HCT116 (cell line): ENCODE measurements around the gene MKNK1. TPM values are rescaled to one million over a fixed set of nuclear protein-coding genes. Genes with fewer than 3 reads are reported as not detected.

Source experiments
- ATAC-seq: fragments of 200-7000 bp; cut with Tn5 transposase; 2 replicates; pipeline ENCODE4 v1.9.1; 2020; ENCODE audit warnings: mild to moderate bottlenecking, moderate library complexity
- BruUV-seq: library from RNA; stranded (reverse); fragments of 400-500 nt; replicated peaks from 2 replicates; lab custom pipeline; 2021; lab: Mats Ljungman, UMichigan
- CTCF ChIA-PET: fragments of 300-600 bp; sonication (Branson Sonifier 250); formaldehyde crosslinking; loops from one replicate; lab custom pipeline; 2021; ENCODE audit warnings: antibody characterized with exemption; lab: Charles Lee
- POLR2A ChIA-PET: fragments of 300-600, 350-600 bp; sonication (Branson Sonifier 250); formaldehyde crosslinking; loops from one replicate; lab custom pipeline; 2021; ENCODE audit warnings: antibody characterized with exemption; lab: Charles Lee
- RAD21 ChIA-PET, 2 experiments: fragments of 300-600 bp; sonication (Branson Sonifier 250); formaldehyde crosslinking; loops; one replicate each; lab custom pipeline; 2023; ENCODE audit warnings: low total read pairs in 2 of 2; ENCODE audit not compliant: uncharacterized antibody in 2 of 2, unreplicated experiment in 2 of 2, low non-redundant PET in 1 of 2; lab: Charles Lee
- DNase-seq: peaks from one replicate; pipeline ENCODE4 v3.0.0-alpha.2; 2010; ENCODE audit warnings: low read depth, low spot score
- H2AFZ ChIP-seq: fragments of 200-600 bp; shearing (Covaris generic), sonication (generic); 2 replicates; pipeline ENCODE4 v1.6.1; 2017; ENCODE audit warnings: low read depth, mixed run types, mixed read lengths, antibody characterized with exemption, low read length; ENCODE audit not compliant: poor library complexity, severe bottlenecking
- H3K27ac ChIP-seq: 2 replicates; pipeline ENCODE4 v1.5.1; 2012; ENCODE audit warnings: low read depth, low read length
- H3K27me3 ChIP-seq: fragments of 200-600 bp; sonication (generic); 2 replicates; pipeline ENCODE4 v1.6.1; 2016; ENCODE audit warnings: mixed run types, low read length, mixed read lengths; ENCODE audit not compliant: insufficient read depth
- H3K36me3 ChIP-seq, 2 experiments: fragments of 200-500 bp in 1 of 2; fragments of 200-600 bp in 1 of 2; sonication (Bioruptor generic) in 1 of 2; sonication (generic) in 1 of 2; 2 replicates each; pipeline versions ENCODE4 v1.5.1 to v1.6.1; 2014 to 2016; ENCODE audit warnings: low read length in 2 of 2, inconsistent platforms in 1 of 2, mixed read lengths in 1 of 2, mixed run types in 1 of 2; ENCODE audit not compliant: insufficient read depth in 2 of 2, control insufficient read depth in 1 of 2
- H3K4me1 ChIP-seq, 2 experiments: fragments of 200-600 bp in 1 of 2; sonication (generic) in 1 of 2; 2 replicates each; pipeline versions ENCODE4 v1.5.1 to v1.6.1; 2012 to 2017; ENCODE audit warnings: low read length in 2 of 2, inconsistent platforms in 1 of 2, mild to moderate bottlenecking in 1 of 2, mixed read lengths in 1 of 2, mixed run types in 1 of 2, moderate library complexity in 1 of 2; ENCODE audit not compliant: insufficient read depth in 2 of 2, control insufficient read depth in 1 of 2
- H3K4me2 ChIP-seq: fragments of 200-600 bp; sonication (generic); 2 replicates; pipeline ENCODE4 v1.6.1; 2017; ENCODE audit warnings: mixed run types, low read length, mixed read lengths
- H3K4me3 ChIP-seq, 2 experiments: fragments of 200-600 bp in 1 of 2; sonication (generic) in 1 of 2; replicated peaks in 1 of 2; 2 replicates each; pipeline ENCODE4 v1.5.1; 2011 to 2016; ENCODE audit warnings: low read length in 2 of 2, control low read depth in 1 of 2, low read depth in 1 of 2, mild to moderate bottlenecking in 1 of 2, mixed read lengths in 1 of 2, mixed run types in 1 of 2
- H3K79me2 ChIP-seq: fragments of 200-600 bp; sonication (generic); 2 replicates; pipeline ENCODE4 v1.6.1; 2017; ENCODE audit warnings: mild to moderate bottlenecking, mixed run types, low read length, moderate library complexity, mixed read lengths; ENCODE audit not compliant: insufficient read depth
- H3K9ac ChIP-seq: fragments of 200-600 bp; sonication (generic); 2 replicates; pipeline ENCODE4 v1.6.1; 2016; ENCODE audit warnings: low read length, mixed read lengths
- H3K9me2 ChIP-seq: fragments of 200-600 bp; sonication (generic), shearing (Covaris generic); 2 replicates; pipeline ENCODE4 v1.6.1; 2017; ENCODE audit warnings: mixed run types, mild to moderate bottlenecking, moderate library complexity; ENCODE audit not compliant: insufficient read depth
- H3K9me3 ChIP-seq, 2 experiments: fragments of 200-500 bp in 1 of 2; fragments of 200-600 bp in 1 of 2; sonication (Bioruptor generic) in 1 of 2; sonication (generic) in 1 of 2; 2 replicates each; pipeline ENCODE4 v1.6.1; 2014 to 2017; ENCODE audit warnings: low read length in 2 of 2, mixed read lengths in 2 of 2, inconsistent platforms in 1 of 2, low read depth in 1 of 2, mild to moderate bottlenecking in 1 of 2, mixed run types in 1 of 2, moderate library complexity in 1 of 2; ENCODE audit not compliant: control insufficient read depth in 1 of 2, insufficient read depth in 1 of 2
- H4K20me1 ChIP-seq: fragments of 200-600 bp; sonication (generic), shearing (Covaris generic); 2 replicates; pipeline ENCODE4 v1.6.1; 2017; ENCODE audit warnings: mixed run types, mild to moderate bottlenecking, moderate library complexity; ENCODE audit not compliant: insufficient read depth
- ATF3 ChIP-seq: IDR thresholded peaks from 2 replicates; pipeline ENCODE4 v1.6.1; 2012
- CEBPB ChIP-seq: IDR thresholded peaks from 2 replicates; pipeline ENCODE4 v1.6.1; 2012; ENCODE audit warnings: low read depth
- ELF1 ChIP-seq: IDR thresholded peaks from 2 replicates; pipeline ENCODE4 v1.6.1; 2012; ENCODE audit warnings: low read depth, borderline replicate concordance
- EZH2 ChIP-seq: fragments of 200-600 bp; sonication (generic); IDR thresholded peaks from 2 replicates; pipeline ENCODE4 v1.6.1; 2017; ENCODE audit warnings: antibody characterized with exemption, mixed run types
- JUND ChIP-seq: IDR thresholded peaks from 2 replicates; pipeline ENCODE4 v1.6.1; 2012
- MAX ChIP-seq: IDR thresholded peaks from 2 replicates; pipeline ENCODE4 v1.6.1; 2012
- POLR2A ChIP-seq: IDR thresholded peaks from 2 replicates; pipeline ENCODE4 v1.7.0; 2011; ENCODE audit warnings: borderline replicate concordance; ENCODE audit not compliant: insufficient read depth, insufficient read length; ENCODE audit errors: extremely low read depth
- POLR2AphosphoS5 ChIP-seq: IDR thresholded peaks from 2 replicates; pipeline ENCODE4 v1.6.1; 2011; ENCODE audit warnings: mild to moderate bottlenecking, low read depth, low read length, moderate library complexity
- REST ChIP-seq: IDR thresholded peaks from 2 replicates; pipeline ENCODE4 v1.6.1; 2012; ENCODE audit warnings: low read depth
- SP1 ChIP-seq: IDR thresholded peaks from 2 replicates; pipeline ENCODE4 v1.6.1; 2012; ENCODE audit warnings: low read depth
- SRF ChIP-seq: IDR thresholded peaks from 2 replicates; pipeline ENCODE4 v1.6.1; 2012; ENCODE audit warnings: low read depth
- ZFX ChIP-seq: fragments of 450-650 bp; IDR thresholded peaks from 2 replicates; pipeline ENCODE4 v1.6.1; 2017
- ZNF274 ChIP-seq: fragments of 200-500 bp; sonication (Bioruptor generic); IDR thresholded peaks from 2 replicates; pipeline ENCODE4 v1.6.1; 2014; ENCODE audit warnings: mild to moderate bottlenecking, low read depth, low read length, inconsistent platforms
- intact Hi-C: fragments of 100-400 bp; cut with micrococcal nuclease; formaldehyde crosslinking; loops from 2 replicates; pipeline ENCODE4 v1.10.0; 2022
- total RNA-seq: library from RNA; stranded (reverse); gene quantifications from one replicate; pipeline ENCODE4 v1.2.1, GENCODE V29; 2021; ENCODE audit not compliant: unreplicated experiment

Gene MKNK1
- total RNA-seq, 1 experiment from 2014 or later, result 30.9 TPM

GRCh38 chr1:46532095-46532494, 72.0 kb downstream of the MKNK1 start:
- no peak for DNase-seq
- Histone ChIP-seq H3K27me3 (no peaks in the 10 kb centered on the region), H3K36me3 (no peaks in the 10 kb centered on the region), H4K20me1 (no peaks in the 10 kb centered on the region), H3K4me1 (peaks cover 2 to 13% of the 10 kb centered on the region in 2 experiments; a peak in 3 of 4 replicates), H3K4me3 (no peak overlapping the region), H3K27ac (no peak overlapping the region), H2AFZ (no peak overlapping the region), H3K9ac (no peak overlapping the region), H3K4me2 (no peak overlapping the region), H3K9me3 (no peaks in the 10 kb centered on the region), H3K79me2 (no peaks in the 10 kb centered on the region), H3K9me2 (no peaks in the 10 kb centered on the region)
- POLR2A ChIA-PET, result no interaction called here
- no TSS peak for BruUV-seq
- TF ChIP-seq POLR2A (no peak), CEBPB (no peak), MAX (no peak), ATF3 (no peak), SRF (no peak), ELF1 (no peak), EZH2 (no peak), JUND (no peak), SP1 (no peak), ZFX (no peak), POLR2AphosphoS5 (no peak), REST (no peak), ZNF274 (no peak)
- intact Hi-C loops, result no loop called here
- ATAC-seq, result no peak
- RAD21 ChIA-PET, result no interaction called here
- CTCF ChIA-PET, result interaction anchor here (0.6 to 1.3 kb wide), 3 partner anchors 16 to 193 kb away, joined by 3 to 5 read pairs (median 5); no protein-coding TSS in a partner anchor
